ENCODE measurements around the gene AURKAIP1. TPM values are rescaled to one million over a fixed set of nuclear protein-coding genes. Genes with fewer than 3 reads are reported as not detected.

The AURKAIP1 gene
- total RNA-seq, 1 experiment from 2014 or later: 164 TPM

GRCh38 chr1:1422465-1423244, 47.6 kb upstream of the AURKAIP1 start:
- CTCF ChIA-PET: interaction anchor here (0.7 kb wide), 1 partner anchor 24 kb away, joined by 3 read pairs; no protein-coding TSS in a partner anchor
- Histone ChIP-seq H3K36me3 (ENCODE audit: low read depth) (no peaks in the 10 kb centered on the region), H3K9me2 (ENCODE audit: insufficient read depth) (no peaks in the 10 kb centered on the region), H3K9me3 (ENCODE audit: insufficient read depth, low read depth) (no peaks in the 10 kb centered on the region), H4K20me1 (ENCODE audit: insufficient read depth) (no peaks in the 10 kb centered on the region), H2AFZ (peak overlapping the region; percentile 72; the same call in 1 of the 2 replicates), H3K27me3 (ENCODE audit: insufficient read depth, low read depth) (no peaks in the 10 kb centered on the region), H3K27ac (peak overlapping the region; percentile 30), H3K4me2 (peak overlapping the region; percentile 68), H3K79me2 (ENCODE audit: low read depth) (no peaks in the 10 kb centered on the region), H3F3A (ENCODE audit: insufficient read depth, low read depth) (peaks cover 8% of the 10 kb centered on the region; the same call in 1 of the 2 replicates), H3K4me1 (replicated peaks; ENCODE audit: insufficient read depth) (peaks cover 18% of the 10 kb centered on the region), H3K4me3 (no peak overlapping the region)
- TF ChIP-seq CTCF (conservative IDR thresholded peaks at IDR 0.05): no peak
- TF ChIP-seq EZH2 (IDR thresholded peaks at IDR 0.05; ENCODE audit: low read depth): no peak
- DNase-seq: peak; percentile 74 to 78
- intact Hi-C loops (cut with micrococcal nuclease; ENCODE audit: unreplicated experiment): loop anchor here (1.0 kb wide), 1 partner anchor 10 kb away; no protein-coding TSS in a partner anchor
- POLR2A ChIA-PET (ENCODE audit: unreplicated experiment): interaction anchor here (0.5 kb wide), 1 partner anchor 64 kb away, joined by 3 read pairs; no protein-coding TSS in a partner anchor
- TSS peak; percentile 39 for BruUV-seq (replicated peaks)

GRCh38 chr1:1421907-1422464, 47.0 kb upstream of the AURKAIP1 start:
- no peak for DNase-seq
- intact Hi-C loops (cut with micrococcal nuclease; ENCODE audit: unreplicated experiment): loop anchor here (1.0 kb wide), 1 partner anchor 10 kb away; no protein-coding TSS in a partner anchor
- Histone ChIP-seq H3K4me2 (peak overlapping the region; percentile 68), H3K79me2 (ENCODE audit: low read depth) (no peaks in the 10 kb centered on the region), H3K9me2 (ENCODE audit: insufficient read depth) (no peaks in the 10 kb centered on the region), H3K9me3 (ENCODE audit: insufficient read depth, low read depth) (no peaks in the 10 kb centered on the region), H3K27ac (peak overlapping the region; percentile 30; the same call in 1 of the 2 replicates), H2AFZ (peak overlapping the region; percentile 72; the same call in 1 of the 2 replicates), H3K4me3 (no peak overlapping the region), H3K4me1 (replicated peaks; ENCODE audit: insufficient read depth) (peaks cover 18% of the 10 kb centered on the region), H4K20me1 (ENCODE audit: insufficient read depth) (no peaks in the 10 kb centered on the region), H3F3A (ENCODE audit: insufficient read depth, low read depth) (peaks cover 8% of the 10 kb centered on the region; the same call in 1 of the 2 replicates), H3K27me3 (ENCODE audit: insufficient read depth, low read depth) (no peaks in the 10 kb centered on the region), H3K36me3 (ENCODE audit: low read depth) (no peaks in the 10 kb centered on the region)
- TF ChIP-seq CTCF (conservative IDR thresholded peaks at IDR 0.05) (no peak), EZH2 (IDR thresholded peaks at IDR 0.05; ENCODE audit: low read depth) (no peak)
- CTCF ChIA-PET: interaction anchor here (0.7 kb wide), 1 partner anchor 24 kb away, joined by 3 read pairs; no protein-coding TSS in a partner anchor
- no TSS peak for BruUV-seq (replicated peaks)
- POLR2A ChIA-PET (ENCODE audit: unreplicated experiment): no interaction called here

GRCh38 chr1:1421147-1421906, 46.3 kb upstream of the AURKAIP1 start, which contains the start of gene ANKRD65:
ANKRD65 (minus strand) TSS chr1:1421276; CDS start chr1:1421005, 271 bp downstream.
- Histone ChIP-seq H3K9me2 (ENCODE audit: insufficient read depth) (no peaks in the 10 kb centered on the region), H3K27ac (no peak within 1 kb of the TSS), H3K27me3 (ENCODE audit: insufficient read depth, low read depth) (no peaks in the 10 kb centered on the region), H3K9me3 (ENCODE audit: insufficient read depth, low read depth) (no peaks in the 10 kb centered on the region), H3K79me2 (ENCODE audit: low read depth) (no peaks in the 10 kb centered on the region), H3K36me3 (ENCODE audit: low read depth) (no peaks in the 10 kb centered on the region), H2AFZ (no peak within 1 kb of the TSS), H3K4me2 (peak within 1 kb of the TSS; percentile 68; the same call in 1 of the 2 replicates), H3F3A (ENCODE audit: insufficient read depth, low read depth) (peaks cover 8% of the 10 kb centered on the region; the same call in 1 of the 2 replicates), H3K4me3 (no peak within 1 kb of the TSS), H4K20me1 (ENCODE audit: insufficient read depth) (no peaks in the 10 kb centered on the region), H3K4me1 (replicated peaks; ENCODE audit: insufficient read depth) (peaks cover 18% of the 10 kb centered on the region)
- CTCF ChIA-PET: interaction anchor here (0.6 to 0.8 kb wide), 3 partner anchors 9 to 114 kb away, joined by 3 to 4 read pairs (median 3); no protein-coding TSS in a partner anchor
- no TSS peak for BruUV-seq (replicated peaks)
- intact Hi-C loops (cut with micrococcal nuclease; ENCODE audit: unreplicated experiment): no loop called here
- POLR2A ChIA-PET (ENCODE audit: unreplicated experiment): interaction anchor here (0.8 kb wide), 1 partner anchor 11 kb away, joined by 3 read pairs; no protein-coding TSS in a partner anchor
- TF ChIP-seq CTCF (conservative IDR thresholded peaks at IDR 0.05) (no peak), EZH2 (IDR thresholded peaks at IDR 0.05; ENCODE audit: low read depth) (no peak)
- DNase-seq: peak in 1 of 2 experiments; percentile 74

Measured in PC-9 (cell line).